NT2/D1 (cell line): ENCODE measurements around the gene GPRIN1.

Experiments
- SUZ12 ChIP-seq: IDR thresholded peaks from 2 replicates; pipeline ENCODE4 v1.6.1; 2011; ENCODE audit not compliant: insufficient read length, insufficient read depth; ENCODE audit errors: extremely low read depth
- YY1 ChIP-seq: IDR thresholded peaks from 2 replicates; pipeline ENCODE4 v1.6.1; 2011; ENCODE audit not compliant: insufficient read length, insufficient read depth
- ZNF274 ChIP-seq: IDR thresholded peaks from 2 replicates; pipeline ENCODE4 v1.6.1; 2011; ENCODE audit warnings: mild to moderate bottlenecking, low read depth, low read length

DNA sequence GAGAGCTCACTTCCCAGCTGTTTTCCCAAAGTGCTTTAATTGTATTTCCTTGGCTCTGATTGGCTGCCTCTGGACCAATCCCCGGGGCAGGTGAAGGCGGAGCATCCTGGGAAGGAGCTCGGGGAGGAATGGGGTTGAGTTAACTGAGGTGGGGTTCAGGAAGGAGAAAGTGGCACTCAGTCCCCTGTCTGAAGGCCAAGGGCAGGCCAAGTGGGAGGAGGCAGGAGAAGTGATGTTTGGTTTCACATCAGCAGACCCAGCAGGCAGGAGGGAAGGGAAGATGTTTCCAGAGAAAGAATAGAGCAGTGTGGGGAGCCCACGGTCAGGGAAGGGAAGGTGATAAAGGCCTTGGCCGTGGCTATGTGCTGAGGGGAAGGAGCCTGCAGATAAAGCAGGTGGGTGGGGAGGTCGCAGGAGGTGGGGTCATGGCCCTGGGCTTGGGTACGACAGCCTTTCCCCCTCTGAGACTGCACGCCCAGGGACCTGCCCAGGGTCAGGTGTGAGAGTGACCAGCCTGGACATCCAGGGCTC is 40.5 kb upstream of the GPRIN1 start:
- TF ChIP-seq ZNF274 = no peak
- TF ChIP-seq SUZ12 = no peak
- TF ChIP-seq YY1 = no peak
